Choroid plexus epithelial cell (primary cell): Measurements from ENCODE around the gene TREH.

Source experiments
- DNase-seq: peaks from one replicate; pipeline ENCODE4 v3.0.0-alpha.2; 2010; ENCODE audit warnings: low read depth
- H3K4me3 ChIP-seq: 2 replicates; pipeline ENCODE4 v1.5.1; 2011; ENCODE audit warnings: low read depth, mild to moderate bottlenecking, control low read depth, low read length, moderate library complexity
- CTCF ChIP-seq: conservative IDR thresholded peaks from 2 replicates; pipeline ENCODE4 v1.5.1; 2011; ENCODE audit warnings: low read depth, mild to moderate bottlenecking, control low read depth, inconsistent platforms, low read length, moderate library complexity

The TREH gene

GRCh38 chr11:118635642-118636041, 43.8 kb downstream of the TREH start:
- no peak overlapping the region for H3K4me3 ChIP-seq

GRCh38 chr11:118635237-118635591, 44.2 kb downstream of the TREH start:
- no peak for DNase-seq
- TF ChIP-seq CTCF: no peak
- H3K4me3 ChIP-seq: no peak overlapping the region

More at GRCh38 chr11:118635642-118636041, 43.8 kb downstream of the TREH start:
- DNase-seq: no peak
- TF ChIP-seq CTCF: no peak

- peak; percentile 78 for DNase-seq
- TF ChIP-seq CTCF: no peak
- H3K4me3 ChIP-seq: peak overlapping the region; percentile 2
Observed at GRCh38 chr11:118634431-118635236, 44.8 kb downstream of the TREH start.

- H3K4me3 ChIP-seq: no peak overlapping the region
- TF ChIP-seq CTCF: no peak
Observed at GRCh38 chr11:118633979-118634378, 45.5 kb downstream of the TREH start.

GRCh38 chr11:118633319-118633690, 46.1 kb downstream of the TREH start:
- no peak for DNase-seq
- H3K4me3 ChIP-seq: no peak overlapping the region
- TF ChIP-seq CTCF: no peak

More at GRCh38 chr11:118633979-118634378, 45.5 kb downstream of the TREH start:
- no peak for DNase-seq

- no peak for DNase-seq
- H3K4me3 ChIP-seq: no peak overlapping the region
- TF ChIP-seq CTCF: no peak
Observed at GRCh38 chr11:118632577-118633318, 46.7 kb downstream of the TREH start.
